RPMI8226 (cell line): ENCODE data around the gene LMO4.

ENCODE experiments used
- DNase-seq: peaks from one replicate; pipeline ENCODE4 v3.0.0-alpha.2; 2015

LMO4 gene

DNA sequence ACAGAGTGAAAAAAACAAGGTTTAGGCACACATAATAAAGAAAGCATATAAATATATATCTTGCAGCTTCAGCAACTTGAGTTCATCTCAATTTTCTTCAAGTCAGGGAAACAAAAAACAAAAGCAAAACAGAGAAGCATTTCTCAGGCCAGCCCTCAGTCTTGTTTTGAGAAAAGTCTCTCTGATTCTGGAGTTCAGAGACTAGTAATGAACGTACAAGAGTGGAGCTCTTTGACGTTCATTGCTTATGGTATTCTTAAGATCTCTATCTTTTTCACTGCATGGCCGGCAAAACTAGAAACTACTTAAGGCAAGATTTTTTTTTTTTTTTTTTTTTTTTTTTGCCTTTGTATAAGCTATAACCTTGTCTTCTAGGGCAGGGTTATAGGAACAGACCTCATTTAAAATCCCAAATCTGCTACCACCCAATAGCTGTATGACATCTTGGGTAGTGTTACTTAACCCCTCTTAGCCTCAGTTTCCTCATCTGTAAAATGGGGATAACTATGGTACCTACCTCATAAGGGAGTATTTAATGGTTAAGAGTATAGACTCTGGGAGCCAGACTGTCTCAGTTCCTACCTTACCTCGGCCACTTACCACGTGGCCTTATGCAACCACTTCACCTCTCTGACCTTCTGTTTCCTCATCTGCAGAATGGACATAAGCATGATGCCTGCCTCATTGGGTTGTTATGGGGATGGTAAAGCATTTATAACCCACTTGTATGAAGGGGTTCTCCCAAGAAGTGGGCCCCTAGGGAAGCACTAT lies 33.6 kb downstream of the LMO4 start:
- DNase-seq = no peak

DNA sequence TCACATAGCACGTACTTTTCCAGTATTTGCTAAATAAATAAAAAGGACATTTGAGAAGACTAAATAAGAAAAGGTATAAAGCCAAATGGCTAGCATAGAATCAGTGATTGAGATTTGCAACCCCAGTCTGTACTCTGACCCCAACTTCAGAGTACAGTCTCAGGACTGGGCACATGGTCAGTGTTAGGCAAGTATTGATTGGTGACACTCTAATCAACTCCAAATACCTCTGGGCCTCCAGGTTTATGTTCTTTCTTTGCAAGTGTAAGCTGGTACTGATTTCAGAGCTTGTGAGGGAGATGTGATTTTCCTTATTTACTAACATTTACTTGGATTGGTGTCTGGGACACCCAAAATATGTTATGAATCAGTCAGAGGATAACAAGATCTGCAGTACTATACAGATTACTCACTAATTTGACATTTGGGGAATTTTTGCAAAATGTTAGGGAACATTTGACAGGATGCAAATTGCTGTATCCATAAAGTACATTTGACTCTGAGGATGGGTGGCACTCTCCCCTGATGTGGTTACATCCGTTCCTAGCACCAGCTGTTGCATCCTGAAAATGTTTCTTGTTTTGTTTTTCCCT lies 34.2 kb downstream of the LMO4 start:
- DNase-seq = no peak

DNA sequence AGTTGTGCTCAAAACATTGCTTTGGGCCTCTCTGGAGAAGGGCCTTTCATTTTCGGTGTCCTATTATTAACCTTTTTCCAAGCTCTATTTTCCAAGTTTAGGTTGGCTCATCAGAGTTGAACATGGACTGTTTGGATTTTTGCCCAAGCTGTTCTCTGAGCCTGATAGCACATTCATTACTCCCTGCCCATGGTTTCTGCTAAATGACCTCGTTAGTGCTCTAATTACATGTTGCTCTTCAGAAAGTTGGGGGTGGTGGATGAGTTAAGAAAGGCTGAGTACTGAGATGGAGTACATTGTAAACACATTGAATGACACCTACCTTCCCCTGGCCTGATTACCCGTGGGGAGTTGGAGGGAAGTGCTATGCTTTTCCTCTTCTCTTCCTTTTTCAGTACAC lies 38.9 kb downstream of the LMO4 start:
- DNase-seq = no peak

DNA sequence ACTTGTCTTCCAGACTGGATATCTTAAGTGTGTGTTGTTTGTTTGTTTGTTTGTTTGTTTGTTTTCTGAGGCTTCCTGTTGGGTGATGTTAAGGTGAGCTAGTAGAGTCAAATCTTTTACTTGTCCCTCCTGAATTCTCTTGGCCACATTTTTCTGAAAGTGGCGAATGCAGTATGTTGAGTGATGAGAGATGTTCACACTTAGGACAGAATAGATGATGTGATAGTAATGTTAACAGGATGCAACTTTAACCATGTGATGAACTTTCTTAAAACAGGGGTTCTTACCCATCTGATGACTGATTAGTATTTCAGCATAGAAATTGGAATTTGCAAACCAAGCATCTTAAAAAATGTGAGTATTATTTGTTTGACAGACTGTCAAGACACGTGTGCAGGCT lies 40.2 kb downstream of the LMO4 start:
- no peak for DNase-seq

DNA sequence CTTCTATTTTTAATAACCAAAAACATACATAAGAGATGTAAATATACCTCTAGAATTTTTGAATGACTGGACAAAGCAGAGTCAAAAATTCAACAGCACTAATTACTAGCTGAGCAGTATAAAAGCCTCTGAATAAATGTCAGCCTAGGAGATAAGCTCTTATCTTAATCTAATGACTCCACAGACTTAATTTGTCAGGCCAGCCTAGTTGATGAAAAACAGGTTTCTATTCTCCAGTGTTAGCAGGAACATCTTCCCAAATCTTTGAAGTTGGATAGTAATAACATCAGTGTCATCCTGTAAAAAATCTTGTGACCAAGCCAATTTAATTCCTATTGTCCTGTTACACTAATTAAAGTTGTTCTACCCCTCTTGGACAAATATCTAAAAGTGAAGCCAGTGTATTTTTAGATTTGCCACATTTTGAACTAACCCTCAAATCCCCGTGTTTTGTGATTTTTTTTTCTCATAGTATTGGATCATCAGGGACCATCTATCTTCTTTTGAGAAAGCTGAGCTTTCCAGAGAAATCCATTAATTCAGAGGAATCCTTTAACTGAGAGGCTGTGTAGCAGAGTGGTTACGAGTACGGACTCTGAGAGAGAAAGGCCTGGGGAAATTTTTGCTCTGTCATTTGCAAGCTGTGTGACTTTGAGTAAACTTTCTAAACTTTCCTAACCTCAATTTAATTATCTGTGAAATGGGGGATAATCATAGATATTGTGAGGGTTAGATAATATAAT lies 41.2 kb downstream of the LMO4 start:
- DNase-seq = no peak

DNA sequence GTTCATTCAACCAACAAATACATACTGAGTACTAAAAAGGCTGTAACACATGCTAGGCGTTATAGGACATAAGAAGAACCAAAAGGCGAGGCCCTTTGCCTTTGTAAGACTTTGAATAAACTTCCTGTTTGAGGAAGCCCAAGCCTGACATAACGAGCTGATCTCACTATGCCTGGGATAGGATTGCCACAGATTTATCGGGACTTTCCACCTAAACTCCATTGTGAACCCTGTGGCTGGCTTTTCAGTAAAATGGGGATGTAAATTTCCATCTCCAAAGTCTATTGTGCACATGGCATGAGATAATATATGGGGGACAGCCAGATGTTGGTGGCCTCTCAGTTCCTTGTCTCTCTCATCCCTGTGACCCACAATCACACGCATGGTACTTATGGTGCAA lies 41.9 kb downstream of the LMO4 start:
- DNase-seq = no peak

DNA sequence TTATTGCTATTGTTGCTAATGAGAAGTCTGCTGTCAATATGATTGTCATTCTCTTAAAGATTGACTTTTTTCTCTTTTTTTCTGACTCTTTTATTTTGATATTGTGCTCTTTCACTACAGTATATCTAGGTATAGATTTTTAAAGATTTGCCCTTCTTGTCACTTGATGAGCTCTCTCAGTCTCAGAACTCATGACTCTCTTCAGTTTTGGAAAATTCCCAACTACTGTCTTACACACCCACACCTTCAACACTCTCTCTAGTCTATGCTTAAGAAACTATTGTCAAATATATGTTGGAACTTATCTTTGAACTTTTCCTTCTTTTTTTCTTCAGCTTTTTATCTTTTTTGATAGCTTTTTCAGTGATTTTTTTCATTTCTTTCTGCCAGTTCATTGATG lies 50.6 kb downstream of the LMO4 start:
- no peak for DNase-seq

DNA sequence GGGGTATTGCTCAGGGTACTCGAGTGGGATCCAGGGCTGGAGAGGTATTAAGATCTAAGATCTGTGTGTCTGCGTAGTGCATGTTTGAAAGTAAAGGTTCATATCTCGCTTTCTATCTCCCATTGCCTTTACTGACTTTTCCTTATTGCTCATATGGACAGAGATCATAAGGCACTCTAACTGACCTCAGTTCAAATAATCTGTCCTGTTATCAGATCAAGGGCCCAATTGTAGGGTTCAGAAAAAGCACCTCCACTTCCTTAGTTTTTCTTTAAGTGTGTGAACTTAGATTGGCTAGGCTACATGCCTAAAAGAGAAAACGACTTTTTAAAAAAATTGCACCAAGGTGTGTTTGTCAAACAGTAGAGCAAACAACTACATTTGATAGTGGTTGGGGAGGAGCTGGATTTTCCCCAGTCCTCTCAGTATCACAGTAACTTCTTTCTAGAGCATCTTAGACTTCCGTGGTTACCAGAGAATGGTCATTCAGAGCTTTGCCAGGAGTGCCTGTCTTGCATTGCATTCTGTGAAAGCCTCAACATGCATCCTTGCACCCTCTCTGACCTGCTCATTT lies 57.6 kb downstream of the LMO4 start:
- no peak for DNase-seq

DNA sequence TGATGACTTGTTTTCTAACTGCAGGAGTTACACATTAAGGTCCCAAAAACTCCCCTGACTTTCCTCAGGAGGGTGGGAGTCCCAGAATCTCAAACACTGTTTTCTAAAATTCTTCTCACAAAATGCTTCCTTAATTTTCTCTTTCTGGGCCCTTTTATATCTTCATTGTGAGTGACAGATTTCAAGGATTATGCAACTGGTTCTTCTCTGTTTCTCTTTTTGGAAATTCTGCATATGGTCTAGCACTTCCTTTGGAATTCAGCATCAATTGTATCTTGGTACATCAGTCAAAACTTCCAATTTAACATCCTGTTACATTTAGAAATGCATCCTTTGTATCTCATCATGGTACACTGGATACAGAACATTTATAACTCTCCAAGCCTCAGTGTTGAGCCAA lies 59.7 kb downstream of the LMO4 start:
- no peak for DNase-seq

DNA sequence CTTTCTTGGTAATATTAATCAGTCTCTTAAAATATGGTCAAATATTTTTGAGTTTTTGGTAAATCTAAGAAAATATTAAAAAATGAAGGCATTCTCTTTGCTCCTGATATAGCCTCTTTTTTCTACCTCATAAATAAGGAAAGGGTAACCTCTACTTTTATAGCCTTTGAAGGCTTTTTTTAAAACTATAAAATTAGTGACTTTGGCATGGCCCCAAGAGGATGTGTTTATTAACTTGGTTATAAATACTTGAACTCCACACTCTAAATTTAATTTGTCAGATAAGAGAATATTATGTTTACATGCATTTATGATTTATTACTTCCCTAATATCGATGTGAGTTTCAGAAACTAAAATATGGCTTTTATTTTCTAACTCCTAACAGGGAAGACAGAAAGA lies 60.3 kb downstream of the LMO4 start:
- no peak for DNase-seq

DNA sequence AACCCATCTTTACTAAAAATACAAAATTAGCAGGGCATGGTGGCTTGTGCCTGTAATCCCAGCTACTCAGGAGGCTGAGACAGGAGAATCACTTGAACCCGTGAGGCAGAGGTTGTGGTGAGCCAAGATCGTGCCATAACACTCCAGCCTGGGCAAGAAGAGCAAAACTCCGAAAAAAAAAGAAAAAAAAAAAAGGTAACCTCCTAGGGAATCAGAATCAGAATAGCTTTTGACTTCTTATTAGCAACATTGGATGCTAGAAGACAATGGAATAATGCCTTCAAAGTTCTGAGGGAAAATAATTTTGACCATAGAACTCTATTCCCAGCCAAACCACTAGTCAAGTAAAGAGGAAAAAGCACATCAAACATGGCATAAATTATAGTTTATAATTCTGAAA lies 60.9 kb downstream of the LMO4 start:
- DNase-seq = no peak

DNA sequence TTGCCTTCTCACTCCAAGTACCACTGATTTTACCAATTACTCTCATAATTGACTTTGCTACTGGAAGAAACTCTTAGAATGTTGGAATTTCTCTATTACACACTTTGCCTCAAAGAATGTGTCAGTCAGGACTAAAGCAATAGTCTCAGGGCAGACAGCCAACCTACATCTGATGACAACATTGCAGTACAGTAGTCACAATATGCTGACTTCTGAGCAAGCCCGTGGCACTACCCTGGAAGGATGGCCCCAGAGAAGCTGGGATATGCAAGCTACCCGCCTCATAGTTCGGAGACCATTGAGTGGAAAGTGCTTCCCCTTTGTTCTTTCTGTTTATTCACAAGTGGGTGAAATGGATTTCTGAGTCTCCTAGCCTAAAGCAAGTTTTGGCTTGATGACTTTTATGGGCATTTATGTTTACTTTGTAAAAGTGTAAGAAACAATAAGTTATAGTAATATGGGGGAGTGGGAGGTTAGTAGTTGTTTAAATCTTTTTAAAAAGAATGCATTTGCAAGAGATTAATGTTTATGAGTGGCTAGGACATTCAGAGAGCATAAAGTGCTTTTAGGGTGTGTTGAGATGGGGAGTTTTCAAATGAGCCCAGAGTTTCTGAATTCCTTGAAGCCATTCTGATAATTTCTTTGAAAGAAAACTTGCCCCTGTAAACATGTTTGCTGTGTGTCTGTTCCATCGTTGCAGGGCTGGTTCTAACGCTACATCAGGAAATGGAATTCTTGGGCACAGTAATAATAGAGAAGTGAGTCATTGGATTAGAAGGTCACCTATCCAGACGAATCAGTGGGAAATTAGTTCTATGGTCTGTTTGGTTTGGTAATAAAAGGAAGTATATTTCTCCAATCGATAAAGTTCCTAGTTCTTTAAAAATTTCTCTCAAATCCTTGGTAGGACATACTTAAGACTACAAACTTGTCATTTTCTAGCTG lies 63.8 kb downstream of the LMO4 start:
- no peak for DNase-seq

DNA sequence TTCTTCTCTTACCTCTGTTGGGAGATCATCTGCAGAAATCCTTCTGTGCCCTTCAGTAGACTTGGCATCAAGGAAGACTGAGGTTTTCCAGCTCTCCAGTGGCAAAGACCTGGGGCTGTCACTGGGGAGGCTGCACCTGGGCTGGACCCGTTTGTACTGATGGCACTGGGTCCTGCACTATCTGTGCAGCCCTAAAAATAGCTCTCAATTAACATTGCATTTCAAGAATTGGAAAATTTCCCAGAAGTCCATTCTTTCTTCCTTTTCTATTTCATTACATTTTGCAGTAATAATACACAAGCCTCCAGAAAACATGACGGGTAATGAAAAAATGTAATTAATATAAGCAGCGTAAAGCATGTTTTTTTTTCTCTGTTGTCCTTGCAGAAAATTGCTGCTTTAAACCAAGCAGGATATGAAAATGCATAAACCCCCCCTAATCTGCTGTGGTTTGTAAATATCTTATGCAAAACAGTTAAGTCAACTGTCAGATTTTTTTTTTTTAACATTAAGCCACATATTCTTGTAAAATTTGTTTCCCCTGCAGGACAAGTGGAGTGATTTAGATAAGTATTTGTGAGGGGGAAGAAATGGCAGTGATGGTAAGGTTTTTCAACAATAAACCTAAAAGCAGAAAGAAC lies 64.9 kb downstream of the LMO4 start:
- DNase-seq = no peak

DNA sequence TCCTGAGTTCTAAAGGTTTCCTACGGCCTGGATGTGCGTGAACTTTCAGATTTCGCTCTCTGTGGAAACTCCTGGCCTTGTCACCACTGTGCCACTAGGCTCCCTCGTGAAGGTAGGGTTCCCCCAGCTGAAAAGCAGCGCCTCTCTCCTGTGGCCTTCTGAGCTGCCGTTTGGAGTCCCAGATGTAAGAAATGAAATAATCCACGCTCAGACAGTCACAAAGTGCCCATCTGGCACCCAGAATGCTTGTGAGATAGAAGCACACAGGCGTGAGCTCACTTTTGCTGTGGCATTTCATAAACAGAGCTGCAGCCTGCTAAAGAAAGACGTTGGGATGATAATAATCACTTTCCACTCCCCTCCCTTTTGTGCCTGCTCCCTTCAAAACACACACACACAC lies 65.8 kb downstream of the LMO4 start:
- no peak for DNase-seq

DNA sequence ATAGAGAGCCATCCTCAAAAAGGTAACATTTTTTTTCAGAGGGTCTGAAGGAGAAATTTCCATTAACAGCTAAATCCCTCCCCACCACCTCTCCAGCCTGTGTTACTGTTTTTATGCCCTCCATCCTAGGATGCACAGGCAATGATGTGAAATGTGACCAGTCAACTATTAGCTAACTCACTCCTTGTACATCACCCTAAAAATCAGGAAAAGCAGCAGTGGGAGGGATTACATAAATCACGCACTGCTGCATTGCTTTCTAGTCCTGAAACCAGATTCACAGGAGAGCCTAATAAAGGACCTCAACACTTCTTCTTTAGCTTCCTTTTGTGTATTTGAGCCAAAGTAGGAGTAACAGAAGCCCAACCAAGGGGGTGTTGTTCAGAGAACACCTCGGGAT lies 66.3 kb downstream of the LMO4 start:
- DNase-seq = no peak
